K562 (cell line): Measurements from ENCODE around the gene FBLN2.

Source experiments
- CBX1 ChIP-seq: sonication (generic); IDR thresholded peaks from 2 replicates; pipeline ENCODE4 v1.6.1; 2016; ENCODE audit warnings: antibody characterized with exemption, low read depth, mild to moderate bottlenecking
- CTCF ChIP-seq, 3 experiments: IDR thresholded peaks in 2 of 3; conservative IDR thresholded peaks in 1 of 3; 2 replicates each; pipeline ENCODE4 v1.5.1; 2011 to 2012; ENCODE audit warnings: low read length in 3 of 3, mild to moderate bottlenecking in 3 of 3, control low read depth in 2 of 3, improper control_type of control experiment in 1 of 3, inconsistent platforms in 1 of 3, low read depth in 1 of 3, mixed read lengths in 1 of 3, moderate library complexity in 1 of 3; ENCODE audit not compliant: insufficient read depth in 2 of 3
- EZH2 ChIP-seq: IDR thresholded peaks from 2 replicates; pipeline ENCODE4 v1.6.1; 2012; ENCODE audit warnings: low read depth, mild to moderate bottlenecking, inconsistent platforms, low read length, borderline replicate concordance
- NR2C2 ChIP-seq, 2 experiments: fragments of 200-800 bp in 1 of 2; sonication (Bioruptor generic) in 1 of 2; sonication (generic) in 1 of 2; formaldehyde crosslinking in 1 of 2; IDR thresholded peaks; 2 replicates each; pipeline versions ENCODE4 v1.6.1 to v1.8.0; 2016 to 2022; ENCODE audit warnings: mild to moderate bottlenecking in 1 of 2, missing compliant biosample characterization in 1 of 2, missing genetic modification characterization in 1 of 2, missing genetic modification reagents in 1 of 2
- POLR2A ChIP-seq: fragments of 450-650 bp; conservative IDR thresholded peaks from 2 replicates; pipeline ENCODE4 v1.6.1; 2016
- POLR3A ChIP-seq: IDR thresholded peaks from 2 replicates; pipeline ENCODE4 v1.6.1; 2011; ENCODE audit warnings: borderline replicate concordance, mild to moderate bottlenecking, moderate library complexity; ENCODE audit not compliant: insufficient read length, insufficient read depth; ENCODE audit errors: extremely low read depth
- SNRNP70 ChIP-seq: fragments of 200-400 bp; formaldehyde crosslinking; optimal IDR thresholded peaks from 2 replicates; pipeline ENCODE3; 2017; ENCODE audit warnings: low read depth, low read length
- TFAP4 ChIP-seq: sonication (generic); formaldehyde crosslinking; IDR thresholded peaks from 2 replicates; pipeline ENCODE4 v1.8.0; 2022; ENCODE audit warnings: missing genetic modification reagents, mild to moderate bottlenecking, moderate library complexity, borderline replicate concordance
- ZNF12 ChIP-seq: sonication (generic); formaldehyde crosslinking; IDR thresholded peaks from 2 replicates; pipeline ENCODE4 v1.4.0; 2020; ENCODE audit warnings: mild to moderate bottlenecking, missing genetic modification reagents
- ZZZ3 ChIP-seq: fragments of 450-650 bp; IDR thresholded peaks from 2 replicates; pipeline ENCODE4 v1.6.1; 2016; ENCODE audit warnings: antibody characterized with exemption, mild to moderate bottlenecking, moderate library complexity
- TF ChIP-seq, protein P1 (sequence below): sonication (generic); formaldehyde crosslinking; IDR thresholded peaks from 2 replicates; pipeline ENCODE4 v1.8.0; 2023; ENCODE audit warnings: mild to moderate bottlenecking, missing genetic modification reagents
- TF ChIP-seq, protein P2 (sequence below), 2 experiments: fragments of 450-650 bp; formaldehyde crosslinking in 1 of 2; IDR thresholded peaks; 2 replicates each; pipeline versions ENCODE4 v1.4.0 to v1.6.1; 2014 to 2020; ENCODE audit warnings: mild to moderate bottlenecking in 2 of 2, borderline replicate concordance in 1 of 2, low read depth in 1 of 2

DNA sequence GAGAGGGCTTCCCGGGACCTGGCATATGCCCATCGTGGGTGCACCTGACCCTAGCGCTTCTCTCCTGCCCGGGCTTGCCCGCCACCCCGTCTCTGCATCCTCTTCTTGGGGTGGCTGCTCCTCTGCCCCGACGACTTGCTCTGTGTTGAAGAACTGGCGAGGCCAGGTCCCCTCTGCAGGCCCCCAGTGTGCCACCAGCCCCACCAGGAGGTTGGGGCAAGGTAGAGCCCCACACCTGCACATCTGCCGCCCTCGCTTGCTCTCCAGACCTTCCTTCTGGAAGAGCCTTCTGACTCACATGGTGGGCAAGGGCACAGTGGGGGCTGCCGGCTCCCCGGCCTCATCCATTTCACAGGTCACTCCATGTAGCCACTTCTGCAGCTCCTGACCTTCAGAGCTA lies 84.3 kb downstream of the FBLN2 start:
- TF ChIP-seq, protein P1, sequence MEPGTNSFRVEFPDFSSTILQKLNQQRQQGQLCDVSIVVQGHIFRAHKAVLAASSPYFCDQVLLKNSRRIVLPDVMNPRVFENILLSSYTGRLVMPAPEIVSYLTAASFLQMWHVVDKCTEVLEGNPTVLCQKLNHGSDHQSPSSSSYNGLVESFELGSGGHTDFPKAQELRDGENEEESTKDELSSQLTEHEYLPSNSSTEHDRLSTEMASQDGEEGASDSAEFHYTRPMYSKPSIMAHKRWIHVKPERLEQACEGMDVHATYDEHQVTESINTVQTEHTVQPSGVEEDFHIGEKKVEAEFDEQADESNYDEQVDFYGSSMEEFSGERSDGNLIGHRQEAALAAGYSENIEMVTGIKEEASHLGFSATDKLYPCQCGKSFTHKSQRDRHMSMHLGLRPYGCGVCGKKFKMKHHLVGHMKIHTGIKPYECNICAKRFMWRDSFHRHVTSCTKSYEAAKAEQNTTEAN (CRISPR knock-in tag): no peak
- TF ChIP-seq NR2C2 (CRISPR knock-in tag; IDR thresholded peaks at IDR 0.05): no peak
- TF ChIP-seq NR2C2 (tag; IDR thresholded peaks at IDR 0.05): no peak
- TF ChIP-seq, protein P2, sequence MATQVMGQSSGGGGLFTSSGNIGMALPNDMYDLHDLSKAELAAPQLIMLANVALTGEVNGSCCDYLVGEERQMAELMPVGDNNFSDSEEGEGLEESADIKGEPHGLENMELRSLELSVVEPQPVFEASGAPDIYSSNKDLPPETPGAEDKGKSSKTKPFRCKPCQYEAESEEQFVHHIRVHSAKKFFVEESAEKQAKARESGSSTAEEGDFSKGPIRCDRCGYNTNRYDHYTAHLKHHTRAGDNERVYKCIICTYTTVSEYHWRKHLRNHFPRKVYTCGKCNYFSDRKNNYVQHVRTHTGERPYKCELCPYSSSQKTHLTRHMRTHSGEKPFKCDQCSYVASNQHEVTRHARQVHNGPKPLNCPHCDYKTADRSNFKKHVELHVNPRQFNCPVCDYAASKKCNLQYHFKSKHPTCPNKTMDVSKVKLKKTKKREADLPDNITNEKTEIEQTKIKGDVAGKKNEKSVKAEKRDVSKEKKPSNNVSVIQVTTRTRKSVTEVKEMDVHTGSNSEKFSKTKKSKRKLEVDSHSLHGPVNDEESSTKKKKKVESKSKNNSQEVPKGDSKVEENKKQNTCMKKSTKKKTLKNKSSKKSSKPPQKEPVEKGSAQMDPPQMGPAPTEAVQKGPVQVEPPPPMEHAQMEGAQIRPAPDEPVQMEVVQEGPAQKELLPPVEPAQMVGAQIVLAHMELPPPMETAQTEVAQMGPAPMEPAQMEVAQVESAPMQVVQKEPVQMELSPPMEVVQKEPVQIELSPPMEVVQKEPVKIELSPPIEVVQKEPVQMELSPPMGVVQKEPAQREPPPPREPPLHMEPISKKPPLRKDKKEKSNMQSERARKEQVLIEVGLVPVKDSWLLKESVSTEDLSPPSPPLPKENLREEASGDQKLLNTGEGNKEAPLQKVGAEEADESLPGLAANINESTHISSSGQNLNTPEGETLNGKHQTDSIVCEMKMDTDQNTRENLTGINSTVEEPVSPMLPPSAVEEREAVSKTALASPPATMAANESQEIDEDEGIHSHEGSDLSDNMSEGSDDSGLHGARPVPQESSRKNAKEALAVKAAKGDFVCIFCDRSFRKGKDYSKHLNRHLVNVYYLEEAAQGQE (IDR thresholded peaks at IDR 0.05; ENCODE audit: borderline replicate concordance): no peak
- TF ChIP-seq, protein P2 (CRISPR knock-in tag; IDR thresholded peaks at IDR 0.05; ENCODE audit: low read depth): no peak
- TF ChIP-seq POLR2A: no peak
- TF ChIP-seq TFAP4 (CRISPR knock-in tag): no peak
- TF ChIP-seq POLR3A: no peak
- no peak for TF ChIP-seq EZH2
- 0 out of 6 replicates have a peak, but pooled peaks of 1 of the 3 experiments have one; percentile 2 for TF ChIP-seq CTCF (IDR thresholded peaks at IDR 0.05 in 2 of 3, conservative IDR thresholded peaks at IDR 0.05 in 1 of 3; ENCODE audit: insufficient read depth in 2 of 3, low read depth in 1 of 3, low read length in 3 of 3)
- TF ChIP-seq SNRNP70: no peak
- no peak for TF ChIP-seq CBX1
- no peak for TF ChIP-seq ZNF12
- TF ChIP-seq ZZZ3: no peak
